IMR-90 (cell line): Measurements from ENCODE around the gene PPP1R9B. TPM values are rescaled to one million over a fixed set of nuclear protein-coding genes. Genes with fewer than 3 reads are reported as not detected.

Source experiments
- ATAC-seq: fragments of 200-7000 bp; cut with Tn5 transposase; 2 replicates; pipeline ENCODE4 v1.9.1; 2020; ENCODE audit warnings: low read depth, mild to moderate bottlenecking, moderate library complexity
- BruUV-seq: library from RNA; stranded (reverse); fragments of 400-500 nt; replicated peaks from 2 replicates; lab custom pipeline; 2021; lab: Mats Ljungman, UMichigan
- CTCF ChIA-PET: fragments of 300-600 bp; formaldehyde crosslinking; extraction: SDS; loops from one replicate; lab custom pipeline; 2021; ENCODE audit warnings: antibody characterized with exemption; lab: Yijun Ruan, JAX
- POLR2A ChIA-PET: fragments of 300-600 bp; sonication (Branson Sonifier 250); formaldehyde crosslinking; loops from one replicate; lab custom pipeline; 2022; ENCODE audit warnings: antibody characterized with exemption; ENCODE audit not compliant: unreplicated experiment; lab: Charles Lee
- DNase-seq: peaks from one replicate; pipeline ENCODE4 v3.0.0; 2013
- H2AFZ ChIP-seq: replicated peaks from 2 replicates; pipeline ENCODE3; 2013; ENCODE audit warnings: low read length, mild to moderate bottlenecking; ENCODE audit not compliant: poor library complexity
- H2AK5ac ChIP-seq: 2 replicates; pipeline ENCODE4 v1.6.1; 2013; ENCODE audit warnings: low read depth, low read length, inconsistent platforms
- H2AK9ac ChIP-seq: replicated peaks from 2 replicates; pipeline ENCODE3; 2013; ENCODE audit warnings: mild to moderate bottlenecking, low read depth, low read length, moderate library complexity; ENCODE audit not compliant: poor library complexity
- H2BK120ac ChIP-seq: 2 replicates; pipeline ENCODE4 v1.6.1; 2013; ENCODE audit warnings: low read depth, low read length, inconsistent platforms
- H2BK15ac ChIP-seq: 3 replicates; pipeline ENCODE4 v1.6.1; 2013; ENCODE audit warnings: low read depth, low read length, inconsistent platforms
- H2BK20ac ChIP-seq: 2 replicates; pipeline ENCODE4 v1.6.1; 2013; ENCODE audit warnings: low read depth, mild to moderate bottlenecking, inconsistent platforms, low read length, moderate library complexity
- H2BK5ac ChIP-seq: 2 replicates; pipeline ENCODE4 v1.6.1; 2013; ENCODE audit warnings: mild to moderate bottlenecking, low read depth, low read length, inconsistent platforms; ENCODE audit not compliant: poor library complexity, severe bottlenecking
- H3K14ac ChIP-seq: replicated peaks from 2 replicates; pipeline ENCODE4 v1.6.1; 2013; ENCODE audit warnings: low read depth, low read length, inconsistent platforms
- H3K18ac ChIP-seq: 2 replicates; pipeline ENCODE4 v1.6.1; 2013; ENCODE audit warnings: low read depth, low read length, control low read depth
- H3K23ac ChIP-seq: 2 replicates; pipeline ENCODE4 v1.6.1; 2013; ENCODE audit warnings: low read depth, low read length, inconsistent platforms
- H3K27ac ChIP-seq: 2 replicates; pipeline ENCODE4 v1.5.1; 2013; ENCODE audit warnings: mild to moderate bottlenecking, control low read depth, low read length; ENCODE audit not compliant: insufficient read depth
- H3K27me3 ChIP-seq: 2 replicates; pipeline ENCODE4 v1.6.1; 2013; ENCODE audit warnings: low read length; ENCODE audit not compliant: control insufficient read depth, insufficient read depth
- H3K36me3 ChIP-seq: 2 replicates; pipeline ENCODE4 v1.6.1; 2013; ENCODE audit warnings: low read length, mixed read lengths; ENCODE audit not compliant: control insufficient read depth, insufficient read depth
- H3K4ac ChIP-seq: 2 replicates; pipeline ENCODE4 v1.6.1; 2013; ENCODE audit warnings: low read depth, low read length, inconsistent platforms
- H3K4me1 ChIP-seq: 2 replicates; pipeline ENCODE4 v1.6.1; 2013; ENCODE audit warnings: low read length, mixed read lengths; ENCODE audit not compliant: control insufficient read depth, insufficient read depth
- H3K4me2 ChIP-seq: 2 replicates; pipeline ENCODE4 v1.6.1; 2013; ENCODE audit warnings: low read depth, mild to moderate bottlenecking, control low read depth, low read length, moderate library complexity
- H3K4me3 ChIP-seq: 2 replicates; pipeline ENCODE4 v1.5.1; 2013; ENCODE audit warnings: low read depth, mild to moderate bottlenecking, control low read depth, low read length, moderate library complexity; ENCODE audit not compliant: insufficient read depth
- H3K56ac ChIP-seq: 2 replicates; pipeline ENCODE4 v1.6.1; 2013; ENCODE audit warnings: low read length, inconsistent platforms; ENCODE audit not compliant: insufficient read depth; ENCODE audit errors: extremely low read depth
- H3K79me1 ChIP-seq, 2 experiments: 2 replicates each; pipeline ENCODE4 v1.6.1; 2013; ENCODE audit warnings: low read length in 2 of 2, inconsistent platforms in 1 of 2, low read depth in 1 of 2
- H3K9ac ChIP-seq: 2 replicates; pipeline ENCODE4 v1.6.1; 2013; ENCODE audit warnings: low read depth, low read length, control low read depth
- H3K9me1 ChIP-seq: 2 replicates; pipeline ENCODE4 v1.6.1; 2013; ENCODE audit warnings: low read length, inconsistent platforms; ENCODE audit not compliant: insufficient read depth
- H3K9me3 ChIP-seq: 2 replicates; pipeline ENCODE4 v1.6.1; 2013; ENCODE audit warnings: low read length; ENCODE audit not compliant: control insufficient read depth, insufficient read depth
- H4K20me1 ChIP-seq: 2 replicates; pipeline ENCODE4 v1.6.1; 2013; ENCODE audit warnings: low read length, inconsistent platforms; ENCODE audit not compliant: insufficient read depth
- H4K5ac ChIP-seq: 2 replicates; pipeline ENCODE4 v1.6.1; 2013; ENCODE audit warnings: mild to moderate bottlenecking, low read depth, low read length, control low read depth
- H4K8ac ChIP-seq, 2 experiments: 2 replicates each; pipeline ENCODE4 v1.6.1; 2013; ENCODE audit warnings: low read depth in 2 of 2, low read length in 2 of 2, control low read depth in 1 of 2, inconsistent platforms in 1 of 2
- H4K91ac ChIP-seq: 2 replicates; pipeline ENCODE4 v1.6.1; 2013; ENCODE audit warnings: low read depth, low read length, inconsistent platforms; ENCODE audit not compliant: insufficient read depth
- CEBPB ChIP-seq: IDR thresholded peaks from 2 replicates; pipeline ENCODE4 v1.6.1; 2012; ENCODE audit warnings: low read depth, low read length, improper control_type of control experiment
- MXI1 ChIP-seq: IDR thresholded peaks from 2 replicates; pipeline ENCODE4 v1.6.1; 2012; ENCODE audit warnings: low read depth, mild to moderate bottlenecking, low read length, moderate library complexity, borderline replicate concordance
- WGBS, 2 experiments: methylation state at CpG; one replicate each; pipeline versions ENCODE4 v1.1.5 to v1.1.7; 2013; ENCODE audit warnings: missing lambda C conversion rate in 2 of 2; ENCODE audit not compliant: insufficient read length in 1 of 2; ENCODE audit errors: extremely low coverage in 2 of 2; 5-methylcytosine and 5-hydroxymethylcytosine counted together
- dilution Hi-C: fragments of 300-500 bp; cut with HindIII; formaldehyde crosslinking; loops from one replicate; pipeline ENCODE4 v1.14.3; 2018; ENCODE audit warnings: low sequenced_read_pairs; ENCODE audit not compliant: unreplicated experiment
- in situ Hi-C: fragments of 300-500 bp; cut with MboI; formaldehyde crosslinking; loops from 3 replicates; pipeline ENCODE4 v1.14.3; 2019; ENCODE audit warnings: low sequenced_read_pairs, inconsistent platforms, mixed read lengths
- intact Hi-C: fragments of 100-400 bp; cut with micrococcal nuclease; formaldehyde crosslinking; loops from 2 replicates; pipeline ENCODE4 v1.10.0; 2022
- polyA plus RNA-seq, 3 experiments: library from polyadenylated mRNA; depleted of rRNA; stranded (reverse); fragments of >200 nt; gene quantifications; 2 replicates each; pipeline ENCODE4 v1.2.3, GENCODE V29; 2012; ENCODE audit warnings: low replicate concordance in 1 of 3
- total RNA-seq: library from RNA; depleted of rRNA; stranded (reverse); fragments of >200 nt; gene quantifications from 2 replicates; pipeline ENCODE4 v1.2.3, GENCODE V29; 2012

PPP1R9B gene
- total and polyA plus RNA-seq, 2 of the 4 experiments (the other 2 are of a cell fraction): 23.0 to 28.0 TPM

DNA sequence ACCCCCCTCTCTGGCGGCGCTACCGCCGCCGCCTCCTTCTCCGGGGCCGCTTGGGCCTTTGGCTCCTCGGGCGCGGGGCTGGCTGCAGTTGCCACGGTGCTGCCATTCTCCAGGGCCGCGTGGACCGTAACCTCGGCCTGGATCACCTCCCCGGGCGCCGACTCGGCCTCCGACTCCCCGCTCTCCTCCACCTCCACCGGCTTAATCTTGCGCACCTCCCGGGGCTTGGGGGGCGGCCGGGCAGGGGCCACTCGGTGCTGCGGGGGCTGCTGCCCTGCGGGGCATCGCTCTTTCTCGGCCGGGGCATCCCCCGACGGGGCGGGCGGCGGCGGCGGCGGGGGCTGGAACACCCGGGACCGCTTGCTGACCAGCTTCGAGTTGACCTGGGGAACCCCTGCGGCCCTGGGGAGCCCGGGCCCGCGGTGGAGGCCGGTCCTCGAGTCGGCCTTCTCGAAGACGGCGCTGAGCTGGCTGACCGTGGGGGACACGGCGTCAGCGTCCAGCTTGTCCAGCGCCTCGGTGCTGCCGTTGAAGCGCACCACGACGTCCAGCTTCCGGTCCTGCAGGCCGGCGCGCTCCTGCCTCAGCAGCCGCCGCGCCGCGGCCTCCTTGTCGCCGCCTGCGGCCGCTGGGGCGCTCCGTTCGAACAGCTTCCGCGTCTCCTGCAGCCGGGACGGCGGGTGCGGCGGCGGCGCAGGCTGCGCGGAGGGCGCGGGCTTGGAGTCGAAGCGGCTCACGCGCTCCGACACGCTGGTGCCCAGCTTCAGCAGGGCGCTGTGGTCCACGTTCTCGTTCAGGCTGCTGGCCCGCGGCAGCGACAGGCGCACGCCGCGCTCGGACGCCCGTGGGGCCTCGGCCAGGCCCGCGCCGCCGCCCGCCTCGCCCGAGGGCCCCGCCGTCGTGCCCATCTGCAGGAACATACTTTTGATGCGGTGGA, 792 bp downstream of the PPP1R9B start:
- peak; percentile 61; the same call in 1 of the 2 replicates for TF ChIP-seq MXI1
- no peak for TF ChIP-seq CEBPB
- peak overlapping the region; percentile 88 for H3K27ac ChIP-seq
- H2AFZ ChIP-seq: peak overlapping the region; percentile 84
- peaks cover 7% of the 10 kb centered on the region for H3K36me3 ChIP-seq
- H3K14ac ChIP-seq: peak overlapping the region; percentile 90
- no peak overlapping the region; the same call in 1 of the 2 replicates for H3K18ac ChIP-seq
- H3K4me3 ChIP-seq: peak overlapping the region; percentile 86
- in situ Hi-C loops: no loop called here
- H3K56ac ChIP-seq: peak overlapping the region; percentile 69; the same call in 1 of the 2 replicates
- H4K5ac ChIP-seq: 0 out of 2 replicates have a peak overlapping the region, but pooled peaks have one; percentile 45
- H2BK5ac ChIP-seq: peak overlapping the region; percentile 81
- BruUV-seq: no TSS peak
- DNase-seq (peak; percentile 48), ATAC-seq (no peak)
- no peak overlapping the region for H2BK15ac ChIP-seq
- peak overlapping the region; percentile 70 for H4K91ac ChIP-seq
- POLR2A ChIA-PET: no interaction called here
- peak overlapping the region; percentile 76 for H3K23ac ChIP-seq
- intact Hi-C loops: loop anchor here (2.0 kb wide), 1 partner anchor 55 kb away; the partner anchor contains the start of gene PDK2
- peak overlapping the region; percentile 92 for H3K4ac ChIP-seq
- peaks cover 4% of the 10 kb centered on the region; the same call in 1 of the 2 replicates for H3K9me1 ChIP-seq
- peaks cover 45% of the 10 kb centered on the region for H4K20me1 ChIP-seq
- dilution Hi-C loops: no loop called here
- 0% methylated on average over 55 of the region's 123 CpGs; no CpG with 5 or more reads in 1 of the 2 experiments for WGBS, 2 experiments
- H2AK9ac ChIP-seq: peak overlapping the region; percentile 96
- no peaks in the 10 kb centered on the region for H3K27me3 ChIP-seq
- CTCF ChIA-PET: interaction anchor here (0.8 to 1.6 kb wide), 2 partner anchors 11 to 12 kb away, joined by 3 to 5 read pairs; no protein-coding TSS in a partner anchor
- peak overlapping the region; percentile 89 for H3K4me2 ChIP-seq
- peak overlapping the region; percentile 92 for H3K9ac ChIP-seq
- no peak overlapping the region for H2BK20ac ChIP-seq
- peak overlapping the region in 1 of 2 experiments; percentile 57; a peak in 1 of 4 replicates for H4K8ac ChIP-seq
- H2AK5ac ChIP-seq: peak overlapping the region; percentile 94
- H2BK120ac ChIP-seq: 0 out of 2 replicates have a peak overlapping the region, but pooled peaks have one; percentile 66
- H3K79me1 ChIP-seq: peaks cover 7 to 64% of the 10 kb centered on the region in 2 experiments; a peak in 3 of 4 replicates
- no peaks in the 10 kb centered on the region for H3K9me3 ChIP-seq
- H3K4me1 ChIP-seq: peaks cover 27% of the 10 kb centered on the region
